PFSK-1 (cell line): ENCODE data around the gene DAND5.

ENCODE experiments used
- FOXP2 ChIP-seq: optimal IDR thresholded peaks from 2 replicates; pipeline ENCODE3; 2011; ENCODE audit warnings: borderline replicate concordance, control low read depth, inconsistent platforms; ENCODE audit not compliant: insufficient read depth; ENCODE audit errors: extremely low read length, extremely low read depth
- POLR2AphosphoS5 ChIP-seq: IDR thresholded peaks from 2 replicates; pipeline ENCODE4 v1.6.1; 2012; ENCODE audit warnings: low read depth, mild to moderate bottlenecking, control low read depth, low read length, moderate library complexity
- REST ChIP-seq, 2 experiments: IDR thresholded peaks; 2 replicates each; pipeline versions ENCODE4 v1.6.1 to v1.8.0; 2011 to 2012; ENCODE audit warnings: low read depth in 2 of 2, low read length in 2 of 2, control low read depth in 1 of 2, inconsistent platforms in 1 of 2, mild to moderate bottlenecking in 1 of 2, moderate library complexity in 1 of 2; ENCODE audit not compliant: insufficient read depth in 1 of 2
- SIN3A ChIP-seq: IDR thresholded peaks from 2 replicates; pipeline ENCODE4 v1.6.1; 2012; ENCODE audit warnings: mild to moderate bottlenecking, low read length, moderate library complexity, borderline replicate concordance; ENCODE audit not compliant: insufficient read depth
- TAF1 ChIP-seq: IDR thresholded peaks from 2 replicates; pipeline ENCODE4 v1.6.1; 2012; ENCODE audit warnings: low read length, control low read depth, borderline replicate concordance; ENCODE audit not compliant: insufficient read depth

DAND5 gene

DNA sequence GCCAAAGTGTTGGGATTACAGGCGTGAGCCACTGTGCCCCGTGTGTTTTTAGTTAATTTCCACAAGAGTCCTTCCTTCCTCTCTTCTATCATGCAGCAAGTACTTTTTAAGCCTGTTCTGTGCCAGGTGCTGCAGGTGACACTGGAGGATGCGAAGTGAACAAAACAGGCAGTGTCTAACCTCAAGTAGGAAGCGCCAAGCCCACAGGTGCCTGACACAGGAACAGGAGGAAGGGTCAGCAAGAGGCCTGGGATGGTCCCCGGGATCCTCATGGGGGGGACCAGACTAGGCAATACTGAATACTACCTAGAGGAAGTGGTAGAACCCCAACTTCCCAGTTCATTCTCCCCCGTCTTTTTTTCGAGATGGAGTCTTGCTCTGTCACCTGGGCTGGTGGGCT is 32.8 kb upstream of the DAND5 start:
- TF ChIP-seq FOXP2: no peak
- TF ChIP-seq POLR2AphosphoS5: no peak

DNA sequence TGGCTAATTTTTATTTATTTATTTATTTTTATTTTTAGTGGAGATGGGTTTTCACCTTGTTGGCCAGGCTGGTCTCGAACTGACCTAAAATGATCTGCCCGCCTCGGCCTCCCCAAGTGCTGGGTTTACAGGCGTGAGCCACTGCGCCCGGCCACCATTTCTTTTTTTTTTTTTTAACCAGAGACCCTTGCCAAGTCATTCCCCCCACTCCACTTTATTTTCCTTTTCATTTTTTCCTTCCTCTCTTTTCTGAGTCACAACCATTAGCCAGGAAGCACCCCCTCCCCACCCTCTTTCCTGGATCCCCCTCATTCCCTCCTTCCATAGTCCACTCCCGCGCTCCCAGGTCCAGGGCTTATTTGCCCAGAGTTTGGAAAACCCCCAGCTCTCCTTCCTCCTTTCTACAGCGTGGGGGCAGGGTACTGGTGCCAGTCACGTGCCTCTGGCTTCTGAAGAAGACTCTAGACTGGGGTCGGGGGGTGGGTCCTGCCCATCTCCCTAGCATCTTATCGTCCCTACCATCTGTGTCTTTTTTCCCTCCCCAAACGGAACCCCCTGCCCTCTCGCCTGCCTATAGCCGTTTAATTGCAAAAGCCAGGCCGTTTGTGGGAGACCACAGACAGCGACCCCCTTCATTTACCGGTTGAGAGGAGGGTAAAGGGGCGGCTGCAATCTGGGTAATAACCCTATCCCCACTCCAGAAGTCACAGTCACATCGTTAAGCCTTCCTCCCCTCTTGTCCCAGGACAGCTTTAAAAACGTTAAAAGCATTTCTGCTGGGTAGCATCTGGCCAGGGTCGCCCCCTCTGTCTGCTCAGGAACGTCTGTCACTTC is 32.1 kb upstream of the DAND5 start:
- no peak for TF ChIP-seq SIN3A
- no peak for TF ChIP-seq FOXP2
- TF ChIP-seq REST (IDR thresholded peaks at IDR 0.05; ENCODE audit: insufficient read depth in 1 of 2, low read depth in 2 of 2, low read length in 2 of 2): no peak
- TF ChIP-seq TAF1: no peak

DNA sequence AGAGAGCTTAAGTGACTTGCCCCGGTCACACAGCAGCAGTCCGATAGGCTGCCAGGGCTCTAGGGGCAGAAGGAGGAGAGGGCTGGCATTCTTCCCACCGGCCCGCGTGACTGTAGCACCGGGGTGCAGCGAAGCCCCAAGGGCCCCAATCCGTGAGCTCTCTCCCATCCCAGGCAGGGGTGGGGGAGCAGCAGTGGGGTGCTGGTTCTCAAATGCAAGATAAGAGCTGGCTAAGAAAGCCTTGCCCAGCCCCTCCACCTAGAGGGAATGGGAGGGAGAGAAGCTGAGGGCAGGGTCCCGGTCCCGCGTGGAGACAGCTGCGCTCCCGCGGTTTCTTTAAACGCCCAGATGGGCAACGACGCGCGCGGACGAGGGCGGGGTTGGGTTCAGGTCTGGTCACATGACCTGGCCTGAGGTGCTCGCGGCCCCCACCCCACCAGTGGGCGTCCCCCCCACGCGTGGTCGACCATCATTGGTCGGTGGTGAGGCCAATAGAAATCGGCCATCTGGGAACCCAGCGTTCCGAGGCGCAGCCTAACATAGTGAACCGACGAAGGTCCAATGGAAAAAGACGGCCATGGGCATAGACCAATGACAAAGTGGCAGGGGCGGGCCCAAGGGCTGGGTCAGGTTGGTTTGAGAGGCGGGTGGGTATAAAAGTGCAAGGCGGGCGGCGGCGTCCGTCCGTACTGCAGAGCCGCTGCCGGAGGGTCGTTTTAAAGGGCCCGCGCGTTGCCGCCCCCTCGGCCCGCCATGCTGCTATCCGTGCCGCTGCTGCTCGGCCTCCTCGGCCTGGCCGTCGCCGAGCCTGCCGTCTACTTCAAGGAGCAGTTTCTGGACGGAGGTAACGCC is 31.2 kb upstream of the DAND5 start, which contains the start of gene CALR:
CALR (plus strand) TSS at position 683 of the 852 bp plus-strand sequence; CDS start at position 754, 71 bp downstream.
- TF ChIP-seq SIN3A (peak; percentile 73; the same call in 1 of the 2 replicates), POLR2AphosphoS5 (peak; percentile 95), REST (IDR thresholded peaks at IDR 0.05; ENCODE audit: insufficient read depth in 1 of 2, low read depth in 2 of 2, low read length in 2 of 2) (0 out of 4 replicates have a peak, but pooled peaks of 1 of the 2 experiments have one; percentile 32), FOXP2 (peak; percentile 40), TAF1 (no peak; the same call in 1 of the 2 replicates)

- no peak; the same call in 1 of the 2 replicates for TF ChIP-seq POLR2AphosphoS5
- no peak for TF ChIP-seq SIN3A
- no peak for TF ChIP-seq REST (IDR thresholded peaks at IDR 0.05; ENCODE audit: insufficient read depth in 1 of 2, low read depth in 2 of 2, low read length in 2 of 2)
- TF ChIP-seq TAF1: no peak
- TF ChIP-seq FOXP2: no peak
Observed at GRCh38 chr19:12938779-12939601, 30.4 kb upstream of the DAND5 start.

- TF ChIP-seq FOXP2 (no peak), TAF1 (no peak), POLR2AphosphoS5 (no peak; the same call in 1 of the 2 replicates), REST (IDR thresholded peaks at IDR 0.05; ENCODE audit: insufficient read depth in 1 of 2, low read depth in 2 of 2, low read length in 2 of 2) (no peak), SIN3A (no peak)
Observed at GRCh38 chr19:12939975-12940423, 29.4 kb upstream of the DAND5 start.
